ENCODE data around the gene CACNA1C.

The CACNA1C gene

GRCh38 chr12:2618291-2618995 lies 565.7 kb downstream of the CACNA1C start:
- DNase-seq: no peak

- no peak for DNase-seq
Observed at GRCh38 chr12:2619136-2619535, 566.3 kb downstream of the CACNA1C start.

- DNase-seq: no peak
Observed at GRCh38 chr12:2622460-2622859, 569.7 kb downstream of the CACNA1C start.

- DNase-seq: no peak
Observed at GRCh38 chr12:2623472-2623871, 570.7 kb downstream of the CACNA1C start.

- no peak for DNase-seq
Observed at GRCh38 chr12:2624543-2625288, 571.9 kb downstream of the CACNA1C start.

GRCh38 chr12:2625289-2625612 lies 572.5 kb downstream of the CACNA1C start:
- DNase-seq: no peak

- no peak for DNase-seq
Observed at GRCh38 chr12:2627076-2627834, 574.5 kb downstream of the CACNA1C start.

- DNase-seq: no peak
Observed at GRCh38 chr12:2627835-2628191, 575.0 kb downstream of the CACNA1C start.

GRCh38 chr12:2628401-2628800 lies 575.6 kb downstream of the CACNA1C start:
- DNase-seq: no peak

GRCh38 chr12:2629051-2629450 lies 576.3 kb downstream of the CACNA1C start:
- DNase-seq: no peak

- DNase-seq: no peak
Observed at GRCh38 chr12:2631653-2632350, 579.0 kb downstream of the CACNA1C start.

GRCh38 chr12:2633176-2633824 lies 580.5 kb downstream of the CACNA1C start:
- no peak for DNase-seq

- DNase-seq: no peak
Observed at GRCh38 chr12:2633825-2634200, 581.0 kb downstream of the CACNA1C start.

GRCh38 chr12:2634471-2634870 lies 581.7 kb downstream of the CACNA1C start:
- no peak for DNase-seq

- no peak for DNase-seq
Observed at GRCh38 chr12:2636741-2637340, 584.1 kb downstream of the CACNA1C start.

- DNase-seq: no peak
Observed at GRCh38 chr12:2637371-2637770, 584.6 kb downstream of the CACNA1C start.

- DNase-seq: no peak
Observed at GRCh38 chr12:2638273-2639019, 585.7 kb downstream of the CACNA1C start.

- no peak for DNase-seq
Observed at GRCh38 chr12:2639020-2639298, 586.2 kb downstream of the CACNA1C start.

GRCh38 chr12:2640281-2640680 lies 587.5 kb downstream of the CACNA1C start:
- DNase-seq: no peak

GRCh38 chr12:2640709-2641108 lies 587.9 kb downstream of the CACNA1C start:
- DNase-seq: no peak

- DNase-seq: no peak
Observed at GRCh38 chr12:2641207-2641606, 588.4 kb downstream of the CACNA1C start.

GRCh38 chr12:2641761-2642160 lies 589.0 kb downstream of the CACNA1C start:
- DNase-seq: no peak
